OCI-LY7 (cell line): Measurements from ENCODE around the gene FBXL16. TPM values are rescaled to one million over a fixed set of nuclear protein-coding genes. Genes with fewer than 3 reads are reported as not detected.

Experiments
- BruUV-seq: library from RNA; stranded (reverse); fragments of 400-500 nt; replicated peaks from 2 replicates; lab custom pipeline; 2021; lab: Mats Ljungman, UMichigan
- CTCF ChIA-PET: fragments of 300-600 bp; sonication (Branson Sonifier 250); formaldehyde crosslinking; loops from one replicate; lab custom pipeline; 2022; ENCODE audit warnings: antibody characterized with exemption; ENCODE audit not compliant: unreplicated experiment; lab: Charles Lee
- POLR2A ChIA-PET: fragments of 300-600 bp; sonication (Branson Sonifier 250); formaldehyde crosslinking; loops from one replicate; lab custom pipeline; 2022; ENCODE audit warnings: antibody characterized with exemption; lab: Charles Lee
- DNase-seq: peaks from one replicate; pipeline ENCODE4 v3.0.0-alpha.2; 2015; ENCODE audit warnings: low spot score
- H2AFZ ChIP-seq: fragments of 200-600 bp; sonication (generic), shearing (Covaris generic); 2 replicates; pipeline ENCODE4 v1.6.1; 2014; ENCODE audit warnings: mild to moderate bottlenecking, antibody characterized with exemption, low read length, moderate library complexity
- H3K27ac ChIP-seq: fragments of 200-600 bp; sonication (generic); 2 replicates; pipeline ENCODE4 v1.5.1; 2014; ENCODE audit warnings: mixed run types, low read depth, mild to moderate bottlenecking, moderate library complexity, low read length, inconsistent platforms; ENCODE audit not compliant: poor library complexity, severe bottlenecking
- H3K36me3 ChIP-seq: fragments of 200-600 bp; sonication (generic); 2 replicates; pipeline ENCODE4 v1.6.1; 2014; ENCODE audit warnings: mild to moderate bottlenecking, antibody characterized with exemption, low read length, moderate library complexity, mixed read lengths; ENCODE audit not compliant: insufficient read depth
- H3K4me1 ChIP-seq: fragments of 200-600 bp; sonication (generic); 2 replicates; pipeline ENCODE4 v1.5.1; 2014; ENCODE audit warnings: mild to moderate bottlenecking, low read length; ENCODE audit not compliant: insufficient read depth, poor library complexity, severe bottlenecking
- H3K4me2 ChIP-seq: fragments of 200-600 bp; sonication (generic); 2 replicates; pipeline ENCODE4 v1.6.1; 2014; ENCODE audit warnings: mild to moderate bottlenecking, low read length
- H3K4me3 ChIP-seq: fragments of 200-600 bp; sonication (generic); 2 replicates; pipeline ENCODE4 v1.5.1; 2014; ENCODE audit warnings: mild to moderate bottlenecking, low read depth, low read length; ENCODE audit not compliant: poor library complexity, severe bottlenecking
- H3K79me2 ChIP-seq: fragments of 200-600 bp; sonication (generic); 2 replicates; pipeline ENCODE4 v1.6.1; 2016; ENCODE audit warnings: low read depth, mild to moderate bottlenecking, low read length, moderate library complexity, mixed read lengths; ENCODE audit not compliant: insufficient read depth
- H3K9me2 ChIP-seq: fragments of 200-600 bp; sonication (generic); 2 replicates; pipeline ENCODE4 v1.6.1; 2016; ENCODE audit warnings: mild to moderate bottlenecking, low read length, mixed read lengths; ENCODE audit not compliant: insufficient read depth
- H3K9me3 ChIP-seq: fragments of 200-600 bp; sonication (generic); 2 replicates; pipeline ENCODE4 v1.6.1; 2014; ENCODE audit warnings: mild to moderate bottlenecking, mixed run types, low read length, mixed read lengths
- H4K20me1 ChIP-seq: fragments of 200-600 bp; sonication (generic); 2 replicates; pipeline ENCODE4 v1.6.1; 2014; ENCODE audit warnings: mild to moderate bottlenecking, antibody characterized with exemption, low read length, moderate library complexity, mixed read lengths; ENCODE audit not compliant: insufficient read depth
- CTCF ChIP-seq: fragments of 200-600 bp; sonication (generic); conservative IDR thresholded peaks from 2 replicates; pipeline ENCODE4 v1.5.1; 2014; ENCODE audit warnings: mild to moderate bottlenecking, antibody characterized with exemption, low read length, moderate library complexity, mixed read lengths
- EZH2phosphoT487 ChIP-seq: fragments of 200-600 bp; sonication (generic); IDR thresholded peaks from 2 replicates; pipeline ENCODE4 v1.6.1; 2018; ENCODE audit warnings: low read depth, borderline replicate concordance, mild to moderate bottlenecking, mixed run types, antibody characterized with exemption, low read length, moderate library complexity, mixed read lengths
- intact Hi-C: fragments of 100-400 bp; cut with micrococcal nuclease; formaldehyde crosslinking; loops from one replicate; pipeline ENCODE4 v1.10.0; 2022; ENCODE audit not compliant: unreplicated experiment
- total RNA-seq, 2 experiments: library from RNA; depleted of rRNA in 1 of 2; stranded (reverse); fragments of >200 nt in 1 of 2; shearing (Covaris generic) in 1 of 2; gene quantifications; 2 replicates each; pipeline ENCODE4 v1.2.3, GENCODE V29; 2014 to 2022

FBXL16 gene
- total RNA-seq, 2 experiments from 2014 or later = 0.16 to 0.42 TPM

GRCh38 chr16:666572-666971 is 39.0 kb downstream of the FBXL16 start:
- ChIA-PET CTCF (no interaction called here), POLR2A (no interaction called here)

GRCh38 chr16:662597-662996 is 43.0 kb downstream of the FBXL16 start:
- Histone ChIP-seq H4K20me1 (no peaks in the 10 kb centered on the region), H3K9me2 (no peaks in the 10 kb centered on the region), H3K36me3 (peaks cover 28% of the 10 kb centered on the region; the same call in 1 of the 2 replicates), H2AFZ (no peak overlapping the region), H3K4me1 (peaks cover 9% of the 10 kb centered on the region), H3K9me3 (no peaks in the 10 kb centered on the region), H3K79me2 (no peaks in the 10 kb centered on the region), H3K4me2 (no peak overlapping the region), H3K4me3 (no peak overlapping the region), H3K27ac (no peak overlapping the region)
- no peak for TF ChIP-seq EZH2phosphoT487
- no peak for TF ChIP-seq CTCF
- CTCF ChIA-PET = no interaction called here
- no peak for DNase-seq
- no TSS peak for BruUV-seq
- POLR2A ChIA-PET = no interaction called here
- intact Hi-C loops = no loop called here

More at GRCh38 chr16:666572-666971, 39.0 kb downstream of the FBXL16 start:
- Histone ChIP-seq H3K4me2 (no peak overlapping the region), H3K9me2 (no peaks in the 10 kb centered on the region), H4K20me1 (no peaks in the 10 kb centered on the region), H3K36me3 (peaks cover 30% of the 10 kb centered on the region), H3K27ac (no peak overlapping the region), H3K4me1 (peaks cover 14% of the 10 kb centered on the region), H3K9me3 (no peaks in the 10 kb centered on the region), H2AFZ (no peak overlapping the region), H3K4me3 (no peak overlapping the region), H3K79me2 (peaks cover 12% of the 10 kb centered on the region; the same call in 1 of the 2 replicates)
- DNase-seq = no peak
- TF ChIP-seq EZH2phosphoT487 (no peak), CTCF (no peak)
- BruUV-seq = no TSS peak
- intact Hi-C loops = no loop called here

GRCh38 chr16:662095-662494 is 43.5 kb downstream of the FBXL16 start:
- intact Hi-C loops = no loop called here
- no peaks in the 10 kb centered on the region for H3K9me2 ChIP-seq
- H3K4me2 ChIP-seq = no peak overlapping the region
- POLR2A ChIA-PET = no interaction called here
- TF ChIP-seq CTCF (no peak), EZH2phosphoT487 (no peak)
- H4K20me1 ChIP-seq = no peaks in the 10 kb centered on the region
- no peak overlapping the region for H2AFZ ChIP-seq
- CTCF ChIA-PET = no interaction called here
- no peaks in the 10 kb centered on the region for H3K9me3 ChIP-seq
- H3K4me3 ChIP-seq = no peak overlapping the region
- H3K36me3 ChIP-seq = peaks cover 31% of the 10 kb centered on the region; the same call in 1 of the 2 replicates
- H3K79me2 ChIP-seq = no peaks in the 10 kb centered on the region
- H3K4me1 ChIP-seq = peaks cover 6% of the 10 kb centered on the region
- no peak for DNase-seq
- H3K27ac ChIP-seq = no peak overlapping the region
- BruUV-seq = no TSS peak
